H54 (cell line): ENCODE measurements around the gene OR2W3.

ENCODE experiments used
- DNase-seq: peaks from one replicate; pipeline ENCODE4 v3.0.0; 2011; ENCODE audit warnings: low spot score, mixed read lengths; ENCODE audit not compliant: insufficient read length
- FAIRE-seq: peaks from 3 replicates; lab custom pipeline; 2011; peaks lifted over from hg19 to GRCh38; lab: Jason Lieb, UNC
- POLR2A ChIP-seq: IDR thresholded peaks from 2 replicates; pipeline ENCODE4 v1.6.1; 2011; ENCODE audit warnings: low read depth, mild to moderate bottlenecking, low read length

OR2W3 gene

DNA sequence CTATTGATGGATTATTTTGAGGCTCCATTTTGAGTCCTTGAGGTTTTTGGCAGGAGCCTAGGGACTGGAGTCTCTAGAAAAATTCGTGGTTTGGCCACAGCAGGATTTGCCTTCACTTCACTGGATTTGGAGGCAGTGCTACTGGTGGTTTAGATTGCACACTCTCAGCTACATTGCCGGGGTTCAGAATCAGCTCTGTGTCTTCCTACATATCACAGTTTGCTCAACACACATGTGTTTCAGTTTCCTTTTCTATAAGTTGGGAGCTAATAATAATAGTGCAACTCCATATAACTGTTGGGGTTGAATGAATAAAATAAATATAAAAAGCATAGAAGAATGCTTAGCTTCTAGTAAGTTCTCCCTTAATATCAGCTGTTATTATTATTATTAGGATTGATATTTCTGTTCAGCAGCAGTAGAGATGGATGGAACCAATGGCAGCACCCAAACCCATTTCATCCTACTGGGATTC, at the start of gene OR2W3:
OR2W3 (plus strand) TSS at position 425 of the 475 bp plus-strand sequence; CDS start at position 425, 0 bp downstream.
- DNase-seq (no peak), FAIRE-seq (no peak)
- no peak for TF ChIP-seq POLR2A

DNA sequence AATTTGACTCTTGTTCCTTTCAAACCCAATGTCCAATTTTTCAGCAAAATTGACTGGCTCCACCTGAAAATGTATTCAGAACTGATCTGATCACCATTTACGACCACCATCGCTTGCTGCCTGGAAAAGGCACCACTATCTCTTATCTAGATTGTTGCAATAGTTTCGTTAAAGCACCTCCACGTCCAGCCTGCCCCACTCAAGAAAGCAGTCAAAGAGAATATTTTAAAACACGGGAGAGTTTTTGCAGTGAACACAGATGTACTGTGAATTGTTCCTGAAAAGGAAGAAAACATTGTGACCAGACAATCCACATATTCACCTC, 49.7 kb upstream of the OR2W3 start:
- no peak for TF ChIP-seq POLR2A
- FAIRE-seq, result no peak

DNA sequence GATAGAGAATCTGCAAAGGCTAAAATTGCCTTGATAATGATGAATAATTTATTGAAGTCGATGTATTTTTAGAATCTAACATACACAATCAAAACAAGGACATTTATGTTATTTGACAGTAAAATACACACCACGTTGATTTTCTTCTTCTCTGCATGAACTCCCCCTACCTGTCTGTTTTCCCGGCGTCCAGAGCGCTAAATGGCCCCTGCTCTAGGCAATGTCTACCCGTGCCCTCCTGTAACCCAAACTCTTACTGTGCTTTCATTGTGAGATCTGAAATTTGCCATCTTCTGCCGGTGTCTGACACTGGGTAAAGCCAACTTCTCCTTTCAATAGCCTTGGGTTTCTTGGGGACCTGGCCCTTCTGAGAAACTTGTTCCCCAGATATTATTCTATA, 47.0 kb upstream of the OR2W3 start:
- FAIRE-seq, result no peak
- no peak for DNase-seq
- no peak for TF ChIP-seq POLR2A

More for the DNA sequence above, 49.7 kb upstream of the OR2W3 start:
- no peak for DNase-seq

DNA sequence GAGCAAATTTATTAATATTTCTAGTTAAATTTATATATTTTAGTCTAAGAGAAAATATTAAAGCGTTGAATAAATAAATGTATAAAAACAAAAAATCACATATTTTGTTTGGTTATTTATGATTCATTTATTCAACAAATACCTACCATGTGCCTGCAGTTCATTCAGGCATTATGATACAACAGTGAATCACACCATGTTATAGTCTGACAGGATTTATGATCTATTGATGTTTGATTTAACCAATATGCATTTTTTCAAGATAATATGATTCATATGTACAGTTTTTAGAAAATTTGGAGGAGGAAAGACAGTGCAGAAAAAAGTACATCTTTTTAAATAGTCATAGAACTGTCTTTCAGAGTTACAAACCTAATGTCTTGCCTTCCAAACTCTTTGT, 45.8 kb upstream of the OR2W3 start:
- no peak for FAIRE-seq

DNA sequence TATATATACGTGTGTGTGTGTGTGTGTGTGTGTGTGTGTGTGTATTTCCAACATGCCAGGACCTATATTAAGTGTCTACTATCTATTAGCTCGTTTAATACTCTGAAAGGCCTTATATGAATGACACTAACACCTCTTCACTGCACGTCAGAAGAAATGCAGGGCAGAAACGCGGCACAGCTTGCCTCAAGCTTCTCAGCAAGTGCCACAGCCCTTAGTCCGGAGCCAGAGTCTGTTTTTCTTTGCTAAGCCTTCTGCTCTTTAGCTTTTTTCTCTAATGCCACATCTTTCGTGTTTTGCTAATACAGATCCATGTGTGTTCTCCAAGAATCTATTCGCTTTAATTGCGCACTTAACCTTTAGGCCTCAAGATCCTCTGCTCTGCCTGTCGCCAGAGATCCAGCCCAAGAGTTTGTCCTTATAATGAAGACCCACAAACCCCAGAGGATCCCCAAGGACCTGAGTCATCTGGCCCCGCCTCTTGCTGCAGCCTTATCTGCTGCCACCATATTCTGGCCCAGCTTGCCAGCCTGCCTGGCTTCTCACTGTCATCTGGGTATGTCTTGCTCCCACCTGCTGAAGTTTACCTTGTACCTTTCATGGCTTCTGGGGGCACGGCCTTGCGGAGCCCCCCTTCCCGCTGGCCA, 40.4 kb upstream of the OR2W3 start:
- no peak for TF ChIP-seq POLR2A
- FAIRE-seq (no peak), DNase-seq (no peak)

More for the DNA sequence above, 45.8 kb upstream of the OR2W3 start:
- TF ChIP-seq POLR2A, result no peak
- no peak for DNase-seq

DNA sequence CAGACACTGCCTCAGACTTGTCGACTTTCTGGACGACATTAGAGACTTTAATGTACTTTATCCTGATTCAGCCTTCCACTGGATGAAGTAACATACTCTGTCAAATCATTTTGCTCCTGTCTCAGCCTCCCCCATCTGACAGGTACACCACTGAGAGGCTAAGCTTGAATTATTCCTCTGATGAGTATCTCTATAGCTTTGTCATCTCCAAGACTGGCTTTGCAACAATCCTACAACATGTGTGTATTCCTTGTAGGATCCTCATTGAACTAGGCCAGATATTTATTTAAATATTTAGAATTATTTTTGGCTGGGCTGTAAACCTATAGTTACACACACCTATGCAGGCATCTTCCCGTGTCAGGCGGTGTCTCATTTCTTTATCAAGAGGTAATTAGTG, 39.5 kb upstream of the OR2W3 start:
- DNase-seq (no peak), FAIRE-seq (no peak)
- TF ChIP-seq POLR2A, result no peak

DNA sequence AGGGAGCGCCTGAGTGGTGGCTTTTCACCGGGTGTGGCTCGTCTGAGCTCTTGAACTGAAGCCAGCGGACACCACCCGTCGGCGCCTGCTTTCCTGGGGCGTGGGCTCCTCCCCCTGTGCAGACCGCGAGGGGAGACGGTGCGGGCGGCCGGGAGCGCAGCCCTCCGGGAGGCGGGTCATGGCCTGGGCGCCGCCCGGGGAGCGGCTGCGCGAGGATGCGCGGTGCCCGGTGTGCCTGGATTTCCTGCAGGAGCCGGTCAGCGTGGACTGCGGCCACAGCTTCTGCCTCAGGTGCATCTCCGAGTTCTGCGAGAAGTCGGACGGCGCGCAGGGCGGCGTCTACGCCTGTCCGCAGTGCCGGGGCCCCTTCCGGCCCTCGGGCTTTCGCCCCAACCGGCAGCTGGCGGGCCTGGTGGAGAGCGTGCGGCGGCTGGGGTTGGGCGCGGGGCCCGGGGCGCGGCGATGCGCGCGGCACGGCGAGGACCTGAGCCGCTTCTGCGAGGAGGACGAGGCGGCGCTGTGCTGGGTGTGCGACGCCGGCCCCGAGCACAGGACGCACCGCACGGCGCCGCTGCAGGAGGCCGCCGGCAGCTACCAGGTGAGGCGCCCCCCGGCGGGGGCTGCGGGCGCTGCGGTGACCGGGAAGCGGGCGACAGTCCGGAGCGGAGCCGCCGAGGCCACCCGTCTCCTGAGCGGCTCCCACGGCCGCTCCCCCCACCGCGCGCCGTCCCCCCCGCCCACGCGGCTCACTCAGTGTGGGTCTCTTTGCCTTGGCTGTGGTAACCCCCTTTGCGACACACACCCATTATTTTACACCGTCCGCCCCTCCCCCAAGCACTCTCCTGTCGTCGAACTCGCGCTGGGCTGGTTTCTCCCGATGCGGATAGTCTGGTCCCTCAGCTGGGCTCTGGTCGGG, 38.1 kb upstream of the OR2W3 start, which contains the start of gene TRIM58:
TRIM58 (plus strand) TSS at position 119 of the 916 bp plus-strand sequence; CDS start at position 179, 60 bp downstream.
- FAIRE-seq (no peak), DNase-seq (no peak)
- no peak for TF ChIP-seq POLR2A

DNA sequence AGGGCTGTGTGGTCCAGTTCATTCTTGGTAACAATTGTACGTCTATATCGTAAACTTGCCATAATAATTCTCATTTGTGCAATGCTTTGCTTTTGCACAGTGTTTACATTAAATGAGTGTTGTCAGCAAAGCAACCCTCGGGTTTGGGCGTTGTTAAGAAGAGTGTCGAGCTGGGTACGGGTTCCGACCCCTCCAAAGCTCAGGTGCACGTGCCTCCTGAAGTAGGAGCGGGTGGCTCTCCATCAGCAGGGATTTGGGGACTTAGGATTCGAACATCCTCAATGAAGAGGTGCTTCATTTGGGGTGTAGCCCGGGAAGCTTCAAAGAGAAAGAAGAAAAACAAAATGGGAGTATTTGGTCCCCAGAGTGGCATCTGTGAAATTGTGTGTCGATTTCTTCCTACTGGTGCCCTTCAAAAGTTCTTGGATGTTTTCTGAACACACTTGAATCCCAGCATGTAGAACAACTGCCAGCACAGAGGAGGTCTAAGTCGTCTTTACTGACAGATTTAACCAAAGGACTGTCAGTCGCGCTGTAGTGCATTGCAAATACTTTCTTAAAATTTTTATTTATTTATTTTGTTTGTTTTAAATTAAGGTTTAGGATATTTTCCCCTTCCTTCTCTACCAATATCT, 37.3 kb upstream of the OR2W3 start:
- DNase-seq (no peak), FAIRE-seq (no peak)
- TF ChIP-seq POLR2A, result no peak

DNA sequence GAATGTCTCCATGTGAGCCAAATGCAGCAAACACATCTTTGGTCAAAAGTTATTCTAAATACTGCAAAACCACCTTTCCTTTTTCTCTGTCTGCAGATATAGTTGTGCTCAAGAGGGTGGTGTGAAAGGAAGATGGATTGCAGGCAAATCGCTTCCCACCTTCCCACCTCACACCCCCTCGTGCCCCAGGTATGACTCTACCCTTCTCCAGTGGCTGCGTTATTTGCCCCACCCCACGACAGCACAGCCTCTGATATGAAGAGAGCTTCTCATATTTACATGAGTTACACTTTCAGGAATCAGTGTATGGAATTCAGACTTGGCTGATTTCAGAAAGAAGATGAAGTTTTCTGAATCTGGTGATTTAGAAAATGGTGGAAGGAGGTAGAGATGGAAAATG, 32.6 kb upstream of the OR2W3 start:
- FAIRE-seq (no peak), DNase-seq (no peak)
- no peak for TF ChIP-seq POLR2A

DNA sequence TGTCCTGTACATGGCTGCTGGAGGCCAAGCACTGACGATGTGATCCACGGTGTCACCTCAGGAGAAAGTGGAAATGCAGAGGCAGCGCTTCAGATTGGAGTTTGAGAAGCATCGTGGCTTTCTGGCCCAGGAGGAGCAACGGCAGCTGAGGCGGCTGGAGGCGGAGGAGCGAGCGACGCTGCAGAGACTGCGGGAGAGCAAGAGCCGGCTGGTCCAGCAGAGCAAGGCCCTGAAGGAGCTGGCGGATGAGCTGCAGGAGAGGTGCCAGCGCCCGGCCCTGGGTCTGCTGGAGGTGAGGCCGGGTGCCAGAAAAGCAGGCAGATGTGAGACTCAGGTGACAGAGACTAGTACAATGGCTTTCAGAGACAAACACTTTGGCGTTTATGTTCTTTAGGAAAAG, 30.7 kb upstream of the OR2W3 start:
- FAIRE-seq, result no peak
- TF ChIP-seq POLR2A, result no peak
- no peak for DNase-seq

DNA sequence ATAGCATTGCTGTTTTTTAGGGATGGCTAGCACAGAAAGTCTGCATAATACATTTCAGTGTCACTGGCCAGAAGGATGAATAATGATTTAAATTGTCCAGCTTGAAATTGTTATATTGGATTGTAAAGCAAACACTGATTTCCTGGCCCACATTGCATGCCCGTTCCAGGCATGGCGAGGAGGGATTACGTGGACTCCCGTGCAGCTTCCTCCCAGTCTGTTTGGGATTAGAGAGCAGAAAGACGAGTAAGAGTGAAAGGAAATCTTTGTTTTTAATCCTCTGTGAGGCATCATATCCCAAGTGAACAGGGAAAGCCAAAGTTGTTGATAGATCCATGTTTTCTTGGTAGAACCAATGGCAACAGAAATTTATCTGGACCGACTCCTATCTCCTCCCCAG, 30.0 kb upstream of the OR2W3 start:
- FAIRE-seq (no peak), DNase-seq (no peak)
- no peak for TF ChIP-seq POLR2A

DNA sequence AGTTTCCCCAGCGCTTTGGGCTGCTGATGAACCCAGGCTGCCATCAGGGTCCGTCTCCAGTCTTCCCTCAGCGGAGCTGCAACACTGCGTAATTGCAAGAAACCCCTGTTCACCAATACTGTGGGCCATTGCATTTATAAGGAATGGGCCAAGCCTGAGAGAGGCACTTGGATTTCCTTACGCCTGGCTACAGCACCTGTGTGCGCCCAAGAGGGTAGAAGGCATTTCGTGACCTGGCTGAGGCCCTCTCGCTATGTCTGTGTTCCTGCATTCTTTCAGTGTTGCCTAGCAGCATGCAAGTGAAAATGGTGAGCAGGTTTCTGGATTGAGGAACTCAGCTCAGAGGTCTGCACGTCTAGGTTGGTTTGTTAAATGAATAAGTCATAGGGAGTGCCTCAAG, 12.0 kb upstream of the OR2W3 start:
- TF ChIP-seq POLR2A, result no peak
- FAIRE-seq, result no peak
- DNase-seq, result no peak

DNA sequence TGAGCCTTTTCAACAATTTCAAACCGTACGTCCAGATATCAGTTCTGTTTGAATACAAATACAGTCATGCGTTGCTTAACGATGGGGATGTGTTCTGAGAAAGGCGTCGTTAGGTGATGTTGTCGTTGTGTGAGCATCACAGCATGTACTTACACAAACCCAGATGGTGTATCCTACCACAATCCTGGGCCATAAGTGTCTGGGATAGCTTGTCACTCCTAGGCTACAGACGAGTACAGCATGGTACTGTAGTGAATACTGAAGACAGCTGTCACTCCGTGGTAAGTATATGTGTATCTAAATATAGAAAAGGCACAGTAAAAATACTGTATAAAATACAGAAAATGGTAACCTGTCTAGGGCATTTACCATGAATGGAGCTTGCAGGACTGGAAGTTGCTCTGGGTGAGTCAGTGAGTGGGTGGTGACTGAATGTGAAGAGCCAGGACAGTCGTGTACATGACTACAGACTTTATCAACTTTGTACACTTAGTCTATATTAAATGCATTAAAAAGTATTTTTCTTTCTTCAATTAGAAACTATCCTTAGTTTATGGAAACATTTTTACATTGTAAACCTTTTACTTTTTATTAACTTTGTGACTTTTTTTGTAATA, 10.5 kb upstream of the OR2W3 start:
- FAIRE-seq (no peak), DNase-seq (no peak)
- no peak for TF ChIP-seq POLR2A

DNA sequence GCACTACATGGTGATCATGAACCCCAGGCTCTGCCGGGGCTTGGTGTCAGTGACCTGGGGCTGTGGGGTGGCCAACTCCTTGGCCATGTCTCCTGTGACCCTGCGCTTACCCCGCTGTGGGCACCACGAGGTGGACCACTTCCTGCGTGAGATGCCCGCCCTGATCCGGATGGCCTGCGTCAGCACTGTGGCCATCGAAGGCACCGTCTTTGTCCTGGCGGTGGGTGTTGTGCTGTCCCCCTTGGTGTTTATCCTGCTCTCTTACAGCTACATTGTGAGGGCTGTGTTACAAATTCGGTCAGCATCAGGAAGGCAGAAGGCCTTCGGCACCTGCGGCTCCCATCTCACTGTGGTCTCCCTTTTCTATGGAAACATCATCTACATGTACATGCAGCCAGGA, 589 bp downstream of the OR2W3 start:
- FAIRE-seq (no peak), DNase-seq (no peak)
- TF ChIP-seq POLR2A, result no peak

DNA sequence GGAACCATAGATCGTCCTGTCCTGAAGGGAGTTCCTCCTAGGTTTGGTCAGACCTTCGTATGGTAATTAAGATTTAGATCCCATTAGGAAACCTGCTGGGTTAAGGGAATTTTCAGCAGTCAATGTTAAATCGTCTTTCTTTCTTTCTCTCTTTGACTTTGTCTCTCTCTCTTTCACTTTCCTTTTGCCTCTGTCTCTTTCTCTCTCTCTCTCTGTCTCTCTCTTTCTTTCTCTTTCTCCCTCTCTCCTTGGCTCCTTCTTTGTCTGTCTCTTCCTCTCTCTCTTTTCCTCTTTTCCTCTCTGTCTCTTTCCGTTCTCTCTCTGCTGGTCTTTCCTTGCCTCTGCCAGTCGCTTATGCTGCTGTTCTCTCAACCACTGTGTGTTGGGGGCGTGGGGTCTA, 8.7 kb downstream of the OR2W3 start:
- DNase-seq (no peak), FAIRE-seq (no peak)
- TF ChIP-seq POLR2A, result no peak
